ENCODE measurements around the gene NAXD.

NAXD gene

GRCh38 chr13:110687736-110688135, 72.4 kb downstream of the NAXD start:
- Histone ChIP-seq H3K27me3 (ENCODE audit: insufficient read depth, poor library complexity, severe bottlenecking) (no peaks in the 10 kb centered on the region), H3K4me3 (replicated peaks; ENCODE audit: insufficient read depth, low read length) (no peak overlapping the region), H3K27ac (replicated peaks) (no peak overlapping the region)
- no peak for DNase-seq (ENCODE audit: low read depth in 1 of 2, low spot score in 1 of 2)
- TF ChIP-seq, protein P1, sequence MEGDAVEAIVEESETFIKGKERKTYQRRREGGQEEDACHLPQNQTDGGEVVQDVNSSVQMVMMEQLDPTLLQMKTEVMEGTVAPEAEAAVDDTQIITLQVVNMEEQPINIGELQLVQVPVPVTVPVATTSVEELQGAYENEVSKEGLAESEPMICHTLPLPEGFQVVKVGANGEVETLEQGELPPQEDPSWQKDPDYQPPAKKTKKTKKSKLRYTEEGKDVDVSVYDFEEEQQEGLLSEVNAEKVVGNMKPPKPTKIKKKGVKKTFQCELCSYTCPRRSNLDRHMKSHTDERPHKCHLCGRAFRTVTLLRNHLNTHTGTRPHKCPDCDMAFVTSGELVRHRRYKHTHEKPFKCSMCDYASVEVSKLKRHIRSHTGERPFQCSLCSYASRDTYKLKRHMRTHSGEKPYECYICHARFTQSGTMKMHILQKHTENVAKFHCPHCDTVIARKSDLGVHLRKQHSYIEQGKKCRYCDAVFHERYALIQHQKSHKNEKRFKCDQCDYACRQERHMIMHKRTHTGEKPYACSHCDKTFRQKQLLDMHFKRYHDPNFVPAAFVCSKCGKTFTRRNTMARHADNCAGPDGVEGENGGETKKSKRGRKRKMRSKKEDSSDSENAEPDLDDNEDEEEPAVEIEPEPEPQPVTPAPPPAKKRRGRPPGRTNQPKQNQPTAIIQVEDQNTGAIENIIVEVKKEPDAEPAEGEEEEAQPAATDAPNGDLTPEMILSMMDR (IDR thresholded peaks at IDR 0.05; ENCODE audit: insufficient read depth, low read length) = no peak
- TF ChIP-seq SPI1 (IDR thresholded peaks at IDR 0.05; ENCODE audit: borderline replicate concordance, low read depth) (no peak), GABPA (IDR thresholded peaks at IDR 0.05; ENCODE audit: low read depth) (no peak), POLR2AphosphoS5 (IDR thresholded peaks at IDR 0.05; ENCODE audit: low read depth) (no peak), REST (IDR thresholded peaks at IDR 0.05; ENCODE audit: insufficient replicate concordance, low read depth) (no peak)

DNA sequence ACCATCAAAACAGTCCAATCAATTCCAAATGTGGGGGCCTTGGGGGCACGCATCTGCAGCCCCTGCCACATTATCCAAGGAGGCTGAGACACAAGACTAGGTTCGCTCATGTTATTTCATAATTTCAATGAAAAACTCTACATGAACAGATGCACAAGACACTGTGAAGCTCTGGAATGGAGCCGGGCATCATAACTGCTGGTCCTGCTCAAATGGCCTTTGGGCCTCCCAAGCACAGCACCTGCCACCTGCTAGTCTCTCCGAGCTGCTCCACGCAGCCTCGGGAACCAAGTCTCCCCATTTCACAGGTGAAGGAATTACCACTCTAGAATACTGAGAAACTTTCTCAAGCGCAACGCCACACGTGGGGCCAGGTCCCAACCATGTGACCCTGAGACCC, 73.7 kb downstream of the NAXD start:
- TF ChIP-seq POLR2AphosphoS5 (IDR thresholded peaks at IDR 0.05; ENCODE audit: low read depth) (no peak), REST (IDR thresholded peaks at IDR 0.05; ENCODE audit: insufficient replicate concordance, low read depth) (no peak), SPI1 (IDR thresholded peaks at IDR 0.05; ENCODE audit: borderline replicate concordance, low read depth) (no peak), GABPA (IDR thresholded peaks at IDR 0.05; ENCODE audit: low read depth) (no peak)
- DNase-seq (ENCODE audit: low read depth in 1 of 2, low spot score in 1 of 2) = no peak
- H3K27ac ChIP-seq (replicated peaks) = no peak overlapping the region
- no peak overlapping the region for H3K4me3 ChIP-seq (replicated peaks; ENCODE audit: insufficient read depth, low read length)
- H3K27me3 ChIP-seq (ENCODE audit: insufficient read depth, poor library complexity, severe bottlenecking) = no peaks in the 10 kb centered on the region
